Inferior parietal cortex (tissue), 1 donor: ENCODE results near the gene FBXO30.
A peak's percentile ranks its signal among the peaks of the same experiment; 100 is the strongest.

Experiments
- DNase-seq: peaks from one replicate; pipeline ENCODE4 v3.0.0-alpha.2; 2016; ENCODE audit errors: extremely low spot score

FBXO30 gene, protein sequence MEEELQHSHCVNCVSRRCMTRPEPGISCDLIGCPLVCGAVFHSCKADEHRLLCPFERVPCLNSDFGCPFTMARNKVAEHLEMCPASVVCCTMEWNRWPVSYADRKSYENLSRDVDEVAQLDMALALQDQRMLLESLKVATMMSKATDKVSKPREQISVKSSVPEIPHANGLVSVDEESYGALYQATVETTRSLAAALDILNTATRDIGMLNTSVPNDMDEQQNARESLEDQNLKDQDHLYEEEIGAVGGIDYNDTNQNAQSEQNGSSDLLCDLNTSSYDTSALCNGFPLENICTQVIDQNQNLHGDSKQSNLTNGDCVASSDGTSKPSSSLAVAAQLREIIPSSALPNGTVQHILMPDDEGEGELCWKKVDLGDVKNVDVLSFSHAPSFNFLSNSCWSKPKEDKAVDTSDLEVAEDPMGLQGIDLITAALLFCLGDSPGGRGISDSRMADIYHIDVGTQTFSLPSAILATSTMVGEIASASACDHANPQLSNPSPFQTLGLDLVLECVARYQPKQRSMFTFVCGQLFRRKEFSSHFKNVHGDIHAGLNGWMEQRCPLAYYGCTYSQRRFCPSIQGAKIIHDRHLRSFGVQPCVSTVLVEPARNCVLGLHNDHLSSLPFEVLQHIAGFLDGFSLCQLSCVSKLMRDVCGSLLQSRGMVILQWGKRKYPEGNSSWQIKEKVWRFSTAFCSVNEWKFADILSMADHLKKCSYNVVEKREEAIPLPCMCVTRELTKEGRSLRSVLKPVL

GRCh38 chr6:145814501-145815308, at the start of gene FBXO30:
TSS of gene FBXO30 (minus strand) at chr6:145814795. CDS start at chr6:145806405, 8,390 bp downstream.
- peak; percentile 89 for DNase-seq

GRCh38 chr6:145863988-145864616, 49.5 kb upstream of the FBXO30 start:
- DNase-seq, result no peak

- DNase-seq, result no peak
These were observed 48.8 kb upstream of the FBXO30 start for GRCh38 chr6:145863366-145863765.

DNA sequence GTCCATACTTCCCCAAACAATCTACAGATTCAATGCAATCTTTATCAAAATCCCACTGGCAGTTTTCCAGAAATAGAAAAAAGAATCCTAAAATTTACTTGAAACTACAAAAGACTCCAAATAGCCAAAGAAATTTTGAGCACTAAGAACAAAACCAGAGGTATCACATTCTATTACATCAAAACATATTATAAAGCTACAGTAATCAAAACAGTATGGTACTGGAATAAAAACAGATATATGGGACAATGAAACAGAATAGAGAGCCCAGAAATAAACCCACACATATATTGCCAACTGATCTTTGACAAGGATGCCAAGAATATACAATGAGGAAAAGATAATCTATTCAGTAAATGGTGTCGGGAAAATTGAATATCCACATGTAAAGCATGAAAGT, 46.0 kb upstream of the FBXO30 start:
- no peak for DNase-seq

DNA sequence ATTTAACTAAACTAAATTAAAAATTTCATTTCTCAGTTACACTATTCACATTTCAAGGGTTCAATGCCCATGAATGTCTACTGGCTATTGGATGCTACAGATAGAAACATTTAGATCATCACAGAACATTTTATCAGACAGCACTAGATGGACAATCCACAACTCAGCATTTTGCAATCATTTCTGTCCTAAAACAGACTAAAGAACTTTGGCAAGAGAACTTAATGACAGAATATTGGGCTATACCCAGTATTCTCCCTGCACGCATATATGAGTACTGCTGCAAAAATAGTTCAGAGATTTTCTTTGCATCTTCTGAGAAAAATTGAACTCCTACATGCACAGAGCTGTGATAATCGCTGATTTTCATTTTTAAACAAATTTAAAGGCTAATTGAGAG, 36.1 kb upstream of the FBXO30 start:
- no peak for DNase-seq

DNA sequence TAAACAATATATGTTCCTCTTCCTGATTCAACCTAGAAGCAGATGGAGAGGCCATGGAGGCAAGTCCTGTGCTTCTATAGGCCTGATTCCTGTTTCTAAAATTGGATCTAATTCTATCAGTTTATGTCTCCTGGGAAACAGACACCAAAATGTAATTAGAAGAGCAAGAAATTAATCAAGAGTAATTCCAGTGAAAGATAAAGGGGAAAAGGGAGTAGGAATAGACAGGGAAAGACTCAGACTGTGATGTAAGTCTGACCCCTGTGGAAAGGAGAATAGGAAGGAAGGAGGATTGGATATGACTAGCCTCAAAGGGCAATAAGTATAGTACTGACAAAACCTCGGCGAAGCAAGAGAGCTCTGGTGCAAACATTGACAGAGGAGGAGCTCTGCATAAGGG, 33.9 kb upstream of the FBXO30 start:
- no peak for DNase-seq

DNA sequence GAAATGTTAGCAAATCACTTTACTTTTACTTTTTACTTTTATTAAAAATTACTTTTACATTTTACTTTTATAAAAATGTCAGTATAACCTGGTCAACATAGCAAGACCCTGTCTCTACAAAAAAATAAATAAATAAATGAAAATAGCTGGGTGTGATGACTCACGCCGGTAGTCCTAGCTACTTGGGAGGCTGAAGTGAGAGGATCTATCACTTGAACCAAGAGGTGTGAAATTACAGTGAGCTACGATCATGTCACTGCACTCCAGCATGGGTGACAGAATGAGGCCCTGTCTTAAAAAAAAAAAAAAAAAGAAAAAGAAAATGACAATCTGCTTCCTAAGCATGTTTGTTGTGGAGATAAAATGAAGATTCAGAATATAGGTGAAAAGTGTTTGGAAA, 31.0 kb upstream of the FBXO30 start:
- no peak for DNase-seq

GRCh38 chr6:145844933-145845540, 30.4 kb upstream of the FBXO30 start:
- no peak for DNase-seq

- peak; percentile 30 for DNase-seq
These were observed 28.3 kb upstream of the FBXO30 start for GRCh38 chr6:145842693-145843546.

- DNase-seq, result no peak
These were observed 27.1 kb upstream of the FBXO30 start for GRCh38 chr6:145841668-145842067.

- DNase-seq, result no peak
These were observed 25.1 kb upstream of the FBXO30 start for GRCh38 chr6:145839653-145840052.

DNA sequence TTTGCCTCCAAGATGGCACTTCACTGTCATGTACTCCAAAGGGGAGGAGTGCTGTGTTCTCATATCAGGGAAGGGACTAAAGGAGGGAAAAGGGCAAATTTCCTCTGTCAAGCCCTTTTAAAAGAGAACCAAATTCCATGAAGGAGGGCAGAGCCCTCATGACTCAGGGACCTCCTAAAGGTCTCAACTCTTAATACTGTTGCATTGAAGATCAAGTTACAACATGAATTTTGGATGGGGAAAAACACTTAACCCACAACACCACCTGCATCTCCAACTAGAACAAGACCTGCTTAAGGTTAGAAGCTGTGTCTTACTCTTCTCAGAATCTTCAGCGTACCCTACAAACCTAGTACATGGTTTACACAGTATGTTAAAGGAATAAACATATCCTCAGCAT, 23.7 kb upstream of the FBXO30 start:
- no peak for DNase-seq

DNA sequence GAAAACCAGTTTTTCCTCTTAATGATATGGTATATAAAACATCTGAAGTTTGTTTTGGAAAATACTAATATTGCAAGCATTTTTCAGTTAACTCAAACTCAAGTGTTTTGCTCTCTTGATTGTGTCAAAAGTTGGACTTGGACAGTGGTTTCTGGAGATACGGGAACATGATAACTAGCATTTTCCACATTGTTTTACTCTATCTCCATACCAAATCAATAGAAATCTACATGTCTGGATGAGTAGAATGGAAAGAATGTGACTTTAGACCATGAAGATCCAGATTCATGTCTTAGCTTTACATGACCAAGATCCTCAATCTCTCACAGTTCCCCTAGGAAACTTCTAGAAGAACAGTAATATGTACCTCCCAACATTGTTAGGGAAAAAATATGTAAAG, 22.2 kb upstream of the FBXO30 start:
- no peak for DNase-seq

DNA sequence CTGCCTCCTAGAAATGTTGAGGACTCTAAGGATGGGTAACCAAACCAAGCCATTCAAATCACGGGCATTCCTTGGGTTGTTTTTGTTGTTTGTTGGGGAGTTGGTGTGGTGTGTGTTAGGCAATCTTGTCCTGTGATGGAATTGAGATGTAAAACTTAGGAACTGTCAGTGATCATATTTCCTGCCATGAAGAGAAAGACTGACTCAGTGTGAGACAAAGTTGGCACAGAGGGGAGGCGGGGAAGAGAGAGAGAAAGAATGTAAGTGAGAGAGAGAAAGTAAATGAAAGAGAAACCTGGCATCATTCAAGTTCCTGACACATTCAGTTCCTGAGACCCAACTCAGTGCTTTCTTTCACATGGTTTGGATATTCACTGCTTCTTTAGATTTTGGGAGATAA, 21.6 kb upstream of the FBXO30 start:
- DNase-seq, result no peak

- no peak for DNase-seq
These were observed 16.0 kb upstream of the FBXO30 start for GRCh38 chr6:145830612-145831011.

- no peak for DNase-seq
These were observed 15.4 kb upstream of the FBXO30 start for GRCh38 chr6:145829950-145830349.

GRCh38 chr6:145829102-145829501, 14.5 kb upstream of the FBXO30 start:
- DNase-seq, result no peak

- no peak for DNase-seq
These were observed 9.7 kb upstream of the FBXO30 start for GRCh38 chr6:145824344-145824743.

GRCh38 chr6:145823328-145823944, 8.8 kb upstream of the FBXO30 start:
- no peak for DNase-seq

DNA sequence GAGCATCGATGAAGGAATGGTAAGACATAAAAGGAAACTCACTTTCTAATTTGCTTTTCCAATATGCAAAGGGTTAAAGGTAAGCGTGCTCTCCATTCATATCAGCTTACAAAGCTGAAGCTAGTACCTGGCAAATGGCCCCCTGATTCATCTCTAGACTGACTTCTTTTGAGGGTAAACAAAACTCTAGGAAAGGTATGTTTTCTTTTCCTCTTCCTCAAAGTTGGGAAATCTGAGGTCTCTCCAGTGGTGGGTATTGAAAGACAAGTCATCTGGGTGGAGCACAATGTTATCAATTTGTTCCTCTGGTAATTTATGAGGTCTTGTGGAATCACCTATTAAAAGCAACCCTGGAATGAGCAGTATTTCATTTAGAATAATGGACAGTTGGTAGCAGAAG, 7.9 kb upstream of the FBXO30 start:
- no peak for DNase-seq
